Measurements from ENCODE around the gene THEM4. TPM values are rescaled to one million over a fixed set of nuclear protein-coding genes. Genes with fewer than 3 reads are reported as not detected.
A peak's percentile ranks its signal among the peaks of the same experiment; 100 is the strongest.
"Not testable (repeated sequence)": the region's sequence is repeated elsewhere in the genome, so short reads cannot be mapped to it uniquely, and the experiment has no call there.

The THEM4 gene
- total and polyA plus RNA-seq, 3 experiments from 2014 or later = 31.4 to 77.0 (median 31.7) TPM

- peak overlapping the region; percentile 80 to 94 (median 84) for H3K4me3 Mint-ChIP-seq
- H3K36me3 Mint-ChIP-seq = peaks cover 11 to 27% (median 20%) of the 10 kb centered on the region in 3 donors
- Histone ChIP-seq H3K4me3 (ENCODE audit: low read length) (peak overlapping the region; percentile 79), H3K36me3 (ENCODE audit: insufficient read depth, low read length) (peaks cover 12% of the 10 kb centered on the region), H3K27me3 (ENCODE audit: insufficient read depth, low read length, poor library complexity, severe bottlenecking) (no peaks in the 10 kb centered on the region), H3K9me3 (ENCODE audit: low read length) (no peaks in the 10 kb centered on the region), H3K27ac (ENCODE audit: low read depth, low read length) (no peak overlapping the region), H3K4me1 (ENCODE audit: insufficient read depth, low read length) (peaks cover 56% of the 10 kb centered on the region)
- POLR2A ChIA-PET = interaction anchor here (1.3 to 2.2 kb wide), 2 partner anchors 8 to 10 kb away, joined by 3 to 9 read pairs; no protein-coding TSS in a partner anchor
- CTCF ChIA-PET = interaction anchor here (1.1 to 2.3 kb wide), 6 partner anchors 10 to 94 kb away, joined by 3 to 10 read pairs (median 4); no protein-coding TSS in a partner anchor
- H3K27ac Mint-ChIP-seq = peak overlapping the region in 6 of 8 donors; percentile 17 to 87 (median 80)
- H3K4me1 Mint-ChIP-seq = peaks cover 48 to 60% (median 57%) of the 10 kb centered on the region in 3 donors
- no peaks in the 10 kb centered on the region for H3K27me3 Mint-ChIP-seq
- H3K9me3 Mint-ChIP-seq = peaks cover 0 to 13% (median 11%) of the 10 kb centered on the region in 5 donors
- DNase-seq = no peak
Observed at GRCh38 chr1:151908228-151908691, 1.1 kb downstream of the THEM4 start.

GRCh38 chr1:151907363-151908139 lies 1.8 kb downstream of the THEM4 start:
- Mint-ChIP-seq H3K9me3 (peaks cover 0 to 13% (median 11%) of the 10 kb centered on the region in 5 donors), H3K27ac (peak overlapping the region in 7 of 8 donors; percentile 42 to 93 (median 73)), H3K27me3 (no peaks in the 10 kb centered on the region), H3K36me3 (peaks cover 11 to 27% (median 20%) of the 10 kb centered on the region in 3 donors), H3K4me1 (peaks cover 48 to 60% (median 58%) of the 10 kb centered on the region in 3 donors), H3K4me3 (peak overlapping the region in 5 of 7 donors; percentile 29 to 94 (median 80))
- Histone ChIP-seq H3K27ac (ENCODE audit: low read depth, low read length) (no peak overlapping the region), H3K9me3 (ENCODE audit: low read length) (no peaks in the 10 kb centered on the region), H3K27me3 (ENCODE audit: insufficient read depth, low read length, poor library complexity, severe bottlenecking) (no peaks in the 10 kb centered on the region), H3K36me3 (ENCODE audit: insufficient read depth, low read length) (peaks cover 12% of the 10 kb centered on the region), H3K4me3 (ENCODE audit: low read length) (peak overlapping the region; percentile 79), H3K4me1 (ENCODE audit: insufficient read depth, low read length) (peaks cover 63% of the 10 kb centered on the region)
- ChIA-PET POLR2A (interaction anchor here (2.2 kb wide), 1 partner anchor 9 kb away, joined by 9 read pairs; no protein-coding TSS in a partner anchor), CTCF (interaction anchor here (1.1 to 2.3 kb wide), 3 partner anchors 9 to 94 kb away, joined by 4 to 10 read pairs (median 8); no protein-coding TSS in a partner anchor)
- DNase-seq = no peak

- DNase-seq; H3K9me3 ChIP-seq (ENCODE audit: low read length); H3K27ac ChIP-seq (ENCODE audit: low read depth, low read length); H3K4me3 ChIP-seq (ENCODE audit: low read length); H3K27me3 ChIP-seq (ENCODE audit: insufficient read depth, low read length, poor library complexity, severe bottlenecking); CTCF ChIA-PET; H3K27me3 Mint-ChIP-seq; H3K4me3 Mint-ChIP-seq: not testable (repeated sequence)
- H3K36me3 ChIP-seq (ENCODE audit: insufficient read depth, low read length) = peaks cover 12% of the 10 kb centered on the region
- peaks cover 55 to 68% (median 65%) of the 10 kb centered on the region in 3 donors for H3K4me1 Mint-ChIP-seq
- peaks cover 16 to 34% (median 27%) of the 10 kb centered on the region in 3 donors for H3K36me3 Mint-ChIP-seq
- H3K4me1 ChIP-seq (ENCODE audit: insufficient read depth, low read length) = peaks cover 67% of the 10 kb centered on the region
- POLR2A ChIA-PET = interaction anchor here (2.2 kb wide), 1 partner anchor 8 kb away, joined by 9 read pairs; no protein-coding TSS in a partner anchor
- peak overlapping the region in 2 of 8 donors; percentile 70 to 93 for H3K27ac Mint-ChIP-seq
- peaks cover 0 to 21% (median 13%) of the 10 kb centered on the region in 5 donors for H3K9me3 Mint-ChIP-seq
Observed at GRCh38 chr1:151906324-151906645, 3.0 kb downstream of the THEM4 start.

GRCh38 chr1:151905443-151906323 lies 3.6 kb downstream of the THEM4 start:
- Mint-ChIP-seq H3K4me3 (peak overlapping the region; percentile 51 to 79 (median 59)), H3K9me3 (peaks cover 0 to 25% (median 13%) of the 10 kb centered on the region in 5 donors), H3K27ac (peak overlapping the region; percentile 80 to 95 (median 92)), H3K36me3 (peaks cover 16 to 37% (median 33%) of the 10 kb centered on the region in 3 donors), H3K4me1 (peaks cover 55 to 72% (median 69%) of the 10 kb centered on the region in 3 donors)
- Histone ChIP-seq H3K36me3 (ENCODE audit: insufficient read depth, low read length) (peaks cover 12% of the 10 kb centered on the region), H3K4me3 (ENCODE audit: low read length) (peak overlapping the region; percentile 43), H3K4me1 (ENCODE audit: insufficient read depth, low read length) (peaks cover 67% of the 10 kb centered on the region), H3K27ac (ENCODE audit: low read depth, low read length) (peak overlapping the region; percentile 51)
- ChIA-PET CTCF (interaction anchor here (0.9 to 1.5 kb wide), 5 partner anchors 16 to 96 kb away, joined by 3 to 8 read pairs (median 3); no protein-coding TSS in a partner anchor), POLR2A (interaction anchor here (0.9 to 2.2 kb wide), 2 partner anchors 7 to 130 kb away, joined by 4 to 9 read pairs; no protein-coding TSS in a partner anchor)
- not testable (repeated sequence) for DNase-seq; H3K9me3 ChIP-seq (ENCODE audit: low read length); H3K27me3 ChIP-seq (ENCODE audit: insufficient read depth, low read length, poor library complexity, severe bottlenecking); H3K27me3 Mint-ChIP-seq

- CTCF ChIA-PET = interaction anchor here (0.7 to 1.5 kb wide), 7 partner anchors 10 to 97 kb away, joined by 3 to 8 read pairs (median 3); no protein-coding TSS in a partner anchor
- peak overlapping the region; percentile 51 for H3K27ac ChIP-seq (ENCODE audit: low read depth, low read length)
Observed at GRCh38 chr1:151905070-151905442, 4.3 kb downstream of the THEM4 start.

GRCh38 chr1:151902858-151903257 lies 6.5 kb downstream of the THEM4 start:
- Histone ChIP-seq H3K4me3 (ENCODE audit: low read length) (no peak overlapping the region), H3K27ac (ENCODE audit: low read depth, low read length) (no peak overlapping the region), H3K27me3 (ENCODE audit: insufficient read depth, low read length, poor library complexity, severe bottlenecking) (no peaks in the 10 kb centered on the region), H3K4me1 (ENCODE audit: insufficient read depth, low read length) (peaks cover 76% of the 10 kb centered on the region), H3K9me3 (ENCODE audit: low read length) (no peaks in the 10 kb centered on the region), H3K36me3 (ENCODE audit: insufficient read depth, low read length) (peaks cover 8% of the 10 kb centered on the region)
- Mint-ChIP-seq H3K9me3 (peaks cover 0 to 44% (median 26%) of the 10 kb centered on the region in 5 donors), H3K27me3 (no peaks in the 10 kb centered on the region), H3K4me1 (peaks cover 67 to 82% (median 78%) of the 10 kb centered on the region in 3 donors), H3K4me3 (peak overlapping the region in 1 of 7 donors; percentile 65), H3K27ac (no peak overlapping the region), H3K36me3 (peaks cover 19 to 53% (median 41%) of the 10 kb centered on the region in 3 donors)
- POLR2A ChIA-PET = no interaction called here
- CTCF ChIA-PET = no interaction called here
- no peak for DNase-seq

More at GRCh38 chr1:151905070-151905442, 4.3 kb downstream of the THEM4 start:
- H3K4me3 ChIP-seq (ENCODE audit: low read length) = peak overlapping the region; percentile 43
- H3K4me1 ChIP-seq (ENCODE audit: insufficient read depth, low read length) = peaks cover 67% of the 10 kb centered on the region
- peak; percentile 23 to 66 (median 42) for DNase-seq
- Mint-ChIP-seq H3K36me3 (peaks cover 18 to 42% (median 39%) of the 10 kb centered on the region in 3 donors), H3K27ac (peak overlapping the region; percentile 80 to 95 (median 92)), H3K27me3 (no peaks in the 10 kb centered on the region), H3K4me3 (peak overlapping the region; percentile 51 to 79 (median 59)), H3K4me1 (peaks cover 59 to 76% (median 73%) of the 10 kb centered on the region in 3 donors), H3K9me3 (peaks cover 0 to 30% (median 18%) of the 10 kb centered on the region in 5 donors)
- H3K27me3 ChIP-seq (ENCODE audit: insufficient read depth, low read length, poor library complexity, severe bottlenecking) = no peaks in the 10 kb centered on the region
- peaks cover 12% of the 10 kb centered on the region for H3K36me3 ChIP-seq (ENCODE audit: insufficient read depth, low read length)
- POLR2A ChIA-PET = interaction anchor here (0.9 kb wide), 1 partner anchor 131 kb away, joined by 4 read pairs; no protein-coding TSS in a partner anchor
- H3K9me3 ChIP-seq (ENCODE audit: low read length) = no peaks in the 10 kb centered on the region

- peaks cover 0 to 34% (median 17%) of the 10 kb centered on the region in 5 donors for H3K9me3 Mint-ChIP-seq
- H3K36me3 Mint-ChIP-seq = peaks cover 12 to 40% (median 38%) of the 10 kb centered on the region in 3 donors
- H3K27me3 Mint-ChIP-seq; H3K4me3 ChIP-seq (ENCODE audit: low read length); DNase-seq; H3K27ac ChIP-seq (ENCODE audit: low read depth, low read length); H3K4me3 Mint-ChIP-seq; POLR2A ChIA-PET; H3K36me3 ChIP-seq (ENCODE audit: insufficient read depth, low read length); H3K27me3 ChIP-seq (ENCODE audit: insufficient read depth, low read length, poor library complexity, severe bottlenecking); H3K9me3 ChIP-seq (ENCODE audit: low read length): not testable (repeated sequence)
- H3K4me1 ChIP-seq (ENCODE audit: insufficient read depth, low read length) = peaks cover 76% of the 10 kb centered on the region
- H3K4me1 Mint-ChIP-seq = peaks cover 73 to 83% (median 83%) of the 10 kb centered on the region in 3 donors
- peak overlapping the region in 4 of 8 donors; percentile 32 to 90 (median 47) for H3K27ac Mint-ChIP-seq
- CTCF ChIA-PET = interaction anchor here (1.1 kb wide), 1 partner anchor 95 kb away, joined by 3 read pairs; no protein-coding TSS in a partner anchor
Observed at GRCh38 chr1:151900804-151901203, 8.5 kb downstream of the THEM4 start.
